GM20000 (cell line): Measurements from ENCODE around the gene SLC17A5.
"Not testable (repeated sequence)": the region's sequence is repeated elsewhere in the genome, so short reads cannot be mapped to it uniquely, and the experiment has no call there.

ENCODE experiments used
- DNase-seq: peaks from one replicate; pipeline ENCODE4 v3.0.0; 2012; ENCODE audit warnings: low spot score
- TF ChIP-seq, protein P1 (sequence below): IDR thresholded peaks from 2 replicates; pipeline ENCODE4 v1.5.1; 2012; ENCODE audit warnings: mild to moderate bottlenecking, control low read depth; ENCODE audit errors: extremely low read depth, missing control alignments

SLC17A5 gene

GRCh38 chr6:73569121-73569520 is 84.7 kb downstream of the SLC17A5 start:
- TF ChIP-seq, protein P1, sequence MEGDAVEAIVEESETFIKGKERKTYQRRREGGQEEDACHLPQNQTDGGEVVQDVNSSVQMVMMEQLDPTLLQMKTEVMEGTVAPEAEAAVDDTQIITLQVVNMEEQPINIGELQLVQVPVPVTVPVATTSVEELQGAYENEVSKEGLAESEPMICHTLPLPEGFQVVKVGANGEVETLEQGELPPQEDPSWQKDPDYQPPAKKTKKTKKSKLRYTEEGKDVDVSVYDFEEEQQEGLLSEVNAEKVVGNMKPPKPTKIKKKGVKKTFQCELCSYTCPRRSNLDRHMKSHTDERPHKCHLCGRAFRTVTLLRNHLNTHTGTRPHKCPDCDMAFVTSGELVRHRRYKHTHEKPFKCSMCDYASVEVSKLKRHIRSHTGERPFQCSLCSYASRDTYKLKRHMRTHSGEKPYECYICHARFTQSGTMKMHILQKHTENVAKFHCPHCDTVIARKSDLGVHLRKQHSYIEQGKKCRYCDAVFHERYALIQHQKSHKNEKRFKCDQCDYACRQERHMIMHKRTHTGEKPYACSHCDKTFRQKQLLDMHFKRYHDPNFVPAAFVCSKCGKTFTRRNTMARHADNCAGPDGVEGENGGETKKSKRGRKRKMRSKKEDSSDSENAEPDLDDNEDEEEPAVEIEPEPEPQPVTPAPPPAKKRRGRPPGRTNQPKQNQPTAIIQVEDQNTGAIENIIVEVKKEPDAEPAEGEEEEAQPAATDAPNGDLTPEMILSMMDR, result no peak
- no peak for DNase-seq

DNA sequence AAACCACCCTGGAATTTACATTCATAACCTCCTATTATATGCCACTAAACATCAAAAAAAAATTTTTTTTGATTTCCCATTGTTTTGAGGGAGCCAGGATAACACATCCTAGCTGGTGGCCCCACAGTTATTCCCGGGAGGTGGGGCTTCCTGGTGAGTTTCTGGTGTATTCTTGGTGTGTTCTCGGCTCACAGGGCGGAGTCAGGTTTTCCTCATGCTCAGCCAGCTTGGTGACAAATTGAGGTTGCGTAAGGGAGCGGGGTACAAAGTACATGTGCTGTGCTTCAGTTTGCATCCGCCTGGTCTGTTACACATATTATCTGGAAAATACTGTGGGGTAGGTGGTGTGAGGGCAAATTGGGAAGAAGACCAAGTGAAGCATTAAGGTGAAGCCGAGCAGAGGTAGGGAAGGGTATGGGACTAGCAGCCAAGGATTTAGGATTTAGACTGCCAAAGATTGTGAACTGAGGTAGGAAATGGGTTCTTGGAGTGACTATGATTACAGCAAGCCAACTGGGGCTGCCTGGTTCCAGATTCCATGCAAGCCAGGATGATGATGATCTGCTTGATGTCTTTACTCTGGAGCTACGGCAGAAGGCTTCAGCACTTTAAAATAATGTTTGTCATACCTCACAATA is 86.7 kb downstream of the SLC17A5 start:
- no peak for DNase-seq
- TF ChIP-seq, protein P1, result no peak

GRCh38 chr6:73566486-73566871 is 87.3 kb downstream of the SLC17A5 start:
- not testable (repeated sequence) for DNase-seq

- TF ChIP-seq, protein P1, result no peak
- DNase-seq, result no peak
These were observed 87.9 kb downstream of the SLC17A5 start for GRCh38 chr6:73565767-73566485.

GRCh38 chr6:73564578-73565345 is 89.0 kb downstream of the SLC17A5 start:
- no peak for DNase-seq
- TF ChIP-seq, protein P1, result no peak

GRCh38 chr6:73562558-73562957 is 91.2 kb downstream of the SLC17A5 start:
- DNase-seq, result no peak
- TF ChIP-seq, protein P1, result no peak

GRCh38 chr6:73560853-73561407 is 92.9 kb downstream of the SLC17A5 start:
- DNase-seq, result no peak
- TF ChIP-seq, protein P1, result no peak
